ENCODE measurements around the gene UBR3. TPM values are rescaled to one million over a fixed set of nuclear protein-coding genes. Genes with fewer than 3 reads are reported as not detected.

UBR3 gene
- total and polyA plus RNA-seq, 10 donors, result 7.2 to 119 (median 54.3) TPM

DNA sequence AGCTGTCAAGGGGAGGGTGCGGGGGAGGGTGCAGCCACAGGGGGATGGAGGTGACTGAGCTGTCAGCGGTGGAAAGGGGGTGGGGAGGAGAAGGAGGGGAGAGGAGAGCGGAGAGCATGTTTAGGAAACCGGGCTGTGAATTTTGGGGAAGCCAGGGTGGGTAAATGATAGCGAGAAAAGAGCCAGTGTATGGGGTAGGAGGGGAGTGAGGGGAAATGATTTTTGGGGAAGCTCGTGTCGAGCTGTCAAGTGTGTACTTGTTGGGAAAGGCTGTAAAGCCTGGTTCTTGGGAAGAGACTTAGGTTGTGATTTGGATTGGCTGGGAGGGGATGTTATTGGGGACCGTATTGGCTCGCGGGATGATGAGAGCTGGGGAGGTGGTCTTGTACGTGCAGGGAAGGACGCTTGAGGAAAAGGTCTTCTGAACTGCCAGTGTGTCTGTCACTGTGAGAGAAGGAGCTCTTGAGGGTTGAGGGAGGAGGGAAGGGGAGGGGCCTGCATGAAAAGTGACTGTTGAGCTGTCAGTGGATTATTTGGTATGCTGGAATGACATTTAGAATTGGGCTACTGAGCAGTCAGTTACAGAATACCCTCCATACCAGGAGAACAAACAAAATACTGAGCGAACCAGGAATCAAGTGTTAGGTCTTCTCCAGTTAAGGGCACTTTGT lies 1.0 kb downstream of the UBR3 start:
- no peak for DNase-seq
- no peaks in the 10 kb centered on the region for H3K9me3 ChIP-seq
- H3K27me3 ChIP-seq (replicated peaks in 1 of 7), result no peaks in the 10 kb centered on the region
- WGBS, 5 donors, result 1 to 3% (median 2%) methylated on average over 13 of the region's 13 CpGs
- peak overlapping the region; percentile 76 to 93 (median 91) for H3K27ac ChIP-seq
- H3K36me3 ChIP-seq, result peaks cover 0 to 5% (median 0%) of the 10 kb centered on the region in 6 donors
- peaks cover 30 to 83% (median 58%) of the 10 kb centered on the region in 6 donors for H3K4me1 ChIP-seq
- intact Hi-C loops (cut with DNase I; ENCODE audit: low total_unique reads), result loop anchor here (10.0 kb wide), 1 partner anchor 87 kb away; no protein-coding TSS in a partner anchor
- no peak for TF ChIP-seq POLR2AphosphoS5 (IDR thresholded peaks at IDR 0.05)
- TF ChIP-seq, protein P1, sequence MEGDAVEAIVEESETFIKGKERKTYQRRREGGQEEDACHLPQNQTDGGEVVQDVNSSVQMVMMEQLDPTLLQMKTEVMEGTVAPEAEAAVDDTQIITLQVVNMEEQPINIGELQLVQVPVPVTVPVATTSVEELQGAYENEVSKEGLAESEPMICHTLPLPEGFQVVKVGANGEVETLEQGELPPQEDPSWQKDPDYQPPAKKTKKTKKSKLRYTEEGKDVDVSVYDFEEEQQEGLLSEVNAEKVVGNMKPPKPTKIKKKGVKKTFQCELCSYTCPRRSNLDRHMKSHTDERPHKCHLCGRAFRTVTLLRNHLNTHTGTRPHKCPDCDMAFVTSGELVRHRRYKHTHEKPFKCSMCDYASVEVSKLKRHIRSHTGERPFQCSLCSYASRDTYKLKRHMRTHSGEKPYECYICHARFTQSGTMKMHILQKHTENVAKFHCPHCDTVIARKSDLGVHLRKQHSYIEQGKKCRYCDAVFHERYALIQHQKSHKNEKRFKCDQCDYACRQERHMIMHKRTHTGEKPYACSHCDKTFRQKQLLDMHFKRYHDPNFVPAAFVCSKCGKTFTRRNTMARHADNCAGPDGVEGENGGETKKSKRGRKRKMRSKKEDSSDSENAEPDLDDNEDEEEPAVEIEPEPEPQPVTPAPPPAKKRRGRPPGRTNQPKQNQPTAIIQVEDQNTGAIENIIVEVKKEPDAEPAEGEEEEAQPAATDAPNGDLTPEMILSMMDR (IDR thresholded peaks at IDR 0.05 in 8 of 11, conservative IDR thresholded peaks at IDR 0.05 in 3 of 11), result no peak
- no peak for TF ChIP-seq POLR2A (IDR thresholded peaks at IDR 0.05)
- H3K4me3 ChIP-seq, result peak overlapping the region; percentile 75 to 96 (median 86)

DNA sequence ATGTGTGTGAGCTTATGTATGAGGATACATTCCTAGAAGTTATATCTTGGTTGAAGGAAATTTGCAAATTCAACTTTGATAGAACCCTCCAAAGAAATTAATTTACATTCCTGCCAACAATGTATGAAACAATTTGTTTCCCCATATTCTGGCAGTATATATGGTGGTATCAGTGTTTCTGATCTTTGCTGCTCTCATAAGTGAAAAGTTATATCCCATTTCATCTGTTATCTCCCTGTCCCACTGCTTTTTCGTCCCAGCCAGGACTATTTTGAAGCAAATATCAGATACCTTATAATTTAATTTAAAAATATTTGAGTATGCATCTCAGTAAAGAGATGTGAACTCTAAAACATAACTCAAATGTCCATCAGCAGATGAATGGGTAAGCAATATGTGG lies 7.1 kb downstream of the UBR3 start:
- Histone ChIP-seq H3K4me1 (peaks cover 6 to 59% (median 34%) of the 10 kb centered on the region in 6 donors), H3K4me3 (no peak overlapping the region), H3K27me3 (replicated peaks in 1 of 7) (no peaks in the 10 kb centered on the region), H3K9me3 (no peaks in the 10 kb centered on the region), H3K27ac (no peak overlapping the region), H3K36me3 (peaks cover 0 to 9% (median 0%) of the 10 kb centered on the region in 6 donors)
- intact Hi-C loops (cut with DNase I; ENCODE audit: low total_unique reads), result no loop called here
- 79 to 95% (median 92%) methylated on average over 1 of the region's 1 CpG for WGBS, 5 donors
- no peak for TF ChIP-seq POLR2A (IDR thresholded peaks at IDR 0.05)
- no peak for TF ChIP-seq POLR2AphosphoS5 (IDR thresholded peaks at IDR 0.05)
- TF ChIP-seq, protein P1 (IDR thresholded peaks at IDR 0.05 in 8 of 11, conservative IDR thresholded peaks at IDR 0.05 in 3 of 11), result no peak
- DNase-seq, result no peak

DNA sequence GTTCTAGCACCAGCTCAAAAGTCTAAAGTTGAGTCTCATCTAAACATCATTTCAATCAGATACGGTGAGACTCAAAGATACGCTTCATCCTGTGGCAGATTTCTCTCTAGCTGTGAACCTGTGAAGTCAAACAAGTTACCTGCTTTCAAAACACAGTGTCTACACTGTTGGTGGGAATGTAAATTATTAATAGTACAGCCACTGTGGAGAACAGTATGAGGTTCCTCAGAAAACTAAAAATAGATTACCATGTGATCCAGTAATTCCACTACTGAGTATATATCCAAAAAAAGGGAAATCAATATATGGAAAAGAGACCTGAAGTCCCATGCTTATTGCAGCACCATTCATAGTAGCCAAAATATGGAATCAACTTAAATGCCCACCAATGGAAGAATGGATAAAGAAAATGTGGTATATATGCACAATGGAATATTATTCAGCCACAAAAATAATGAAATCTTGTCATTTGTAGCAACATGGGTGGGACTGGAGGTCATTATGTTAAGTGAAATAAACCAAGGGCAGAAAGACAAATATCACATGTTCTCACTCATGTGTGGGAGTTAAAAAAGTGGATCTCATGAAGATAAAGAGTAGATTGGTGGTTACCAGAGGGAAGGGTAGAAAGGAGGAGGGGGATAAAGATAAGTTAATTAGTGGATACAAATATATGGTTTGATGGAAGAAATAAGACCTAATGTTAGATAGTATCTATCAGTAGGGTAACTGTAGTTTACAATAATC lies 11.7 kb downstream of the UBR3 start:
- H3K4me1 ChIP-seq, result peaks cover 0 to 35% (median 10%) of the 10 kb centered on the region in 6 donors
- TF ChIP-seq POLR2A (IDR thresholded peaks at IDR 0.05) (no peak), POLR2AphosphoS5 (IDR thresholded peaks at IDR 0.05) (no peak)
- TF ChIP-seq, protein P1 (IDR thresholded peaks at IDR 0.05 in 8 of 11, conservative IDR thresholded peaks at IDR 0.05 in 3 of 11), result no peak
- no peak overlapping the region for H3K4me3 ChIP-seq
- intact Hi-C loops (cut with DNase I; ENCODE audit: low total_unique reads), result no loop called here
- 91 to 98% (median 94%) methylated on average over 2 of the region's 2 CpGs for WGBS, 5 donors
- H3K27me3 ChIP-seq (replicated peaks in 1 of 7), result no peaks in the 10 kb centered on the region
- DNase-seq, result no peak
- H3K9me3 ChIP-seq, result no peaks in the 10 kb centered on the region
- H3K36me3 ChIP-seq, result peaks cover 0 to 19% (median 0%) of the 10 kb centered on the region in 6 donors
- no peak overlapping the region for H3K27ac ChIP-seq
